Loucy (cell line): ENCODE results near the gene AMIGO2.

ENCODE experiments used
- CTCF ChIP-seq: fragments of 200-600 bp; sonication (generic); conservative IDR thresholded peaks from 2 replicates; pipeline ENCODE4 v1.5.1; 2014; ENCODE audit warnings: mild to moderate bottlenecking, antibody characterized with exemption, low read length
- EZH2phosphoT487 ChIP-seq: fragments of 200-600 bp; IDR thresholded peaks from 2 replicates; pipeline ENCODE4 v1.6.1; 2018; ENCODE audit warnings: antibody characterized with exemption, mild to moderate bottlenecking, moderate library complexity, borderline replicate concordance

DNA sequence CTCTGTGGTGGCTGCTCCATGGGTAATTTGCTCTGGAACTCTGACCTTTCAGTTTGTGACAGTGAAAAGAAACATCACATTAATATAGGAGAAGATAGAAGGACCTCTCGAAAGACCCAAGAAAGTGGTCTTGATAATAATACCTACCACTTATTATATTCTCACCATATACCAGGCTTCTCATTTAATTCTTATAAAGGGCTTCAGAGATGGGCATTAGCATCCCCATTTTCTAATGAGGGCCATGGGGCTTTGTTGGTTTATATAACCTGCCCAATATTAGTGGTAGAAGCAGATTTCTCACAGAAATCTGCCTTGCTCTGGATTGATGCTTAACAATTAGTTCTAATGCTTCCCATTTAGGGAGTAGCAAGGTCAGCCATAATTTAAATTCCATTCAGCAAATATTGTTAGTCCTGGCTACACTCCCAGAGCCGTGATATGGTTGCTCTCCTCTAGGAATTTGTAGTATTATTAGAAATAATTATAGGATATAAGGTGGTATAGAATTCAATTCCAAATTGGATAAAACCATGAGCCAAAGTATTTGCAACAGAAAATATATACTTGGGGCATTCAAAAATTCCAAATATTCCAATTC lies 7.4 kb upstream of the AMIGO2 start:
- no peak for TF ChIP-seq CTCF
- TF ChIP-seq EZH2phosphoT487 = no peak
